Measurements from ENCODE around the gene AMACR.

AMACR gene

DNA sequence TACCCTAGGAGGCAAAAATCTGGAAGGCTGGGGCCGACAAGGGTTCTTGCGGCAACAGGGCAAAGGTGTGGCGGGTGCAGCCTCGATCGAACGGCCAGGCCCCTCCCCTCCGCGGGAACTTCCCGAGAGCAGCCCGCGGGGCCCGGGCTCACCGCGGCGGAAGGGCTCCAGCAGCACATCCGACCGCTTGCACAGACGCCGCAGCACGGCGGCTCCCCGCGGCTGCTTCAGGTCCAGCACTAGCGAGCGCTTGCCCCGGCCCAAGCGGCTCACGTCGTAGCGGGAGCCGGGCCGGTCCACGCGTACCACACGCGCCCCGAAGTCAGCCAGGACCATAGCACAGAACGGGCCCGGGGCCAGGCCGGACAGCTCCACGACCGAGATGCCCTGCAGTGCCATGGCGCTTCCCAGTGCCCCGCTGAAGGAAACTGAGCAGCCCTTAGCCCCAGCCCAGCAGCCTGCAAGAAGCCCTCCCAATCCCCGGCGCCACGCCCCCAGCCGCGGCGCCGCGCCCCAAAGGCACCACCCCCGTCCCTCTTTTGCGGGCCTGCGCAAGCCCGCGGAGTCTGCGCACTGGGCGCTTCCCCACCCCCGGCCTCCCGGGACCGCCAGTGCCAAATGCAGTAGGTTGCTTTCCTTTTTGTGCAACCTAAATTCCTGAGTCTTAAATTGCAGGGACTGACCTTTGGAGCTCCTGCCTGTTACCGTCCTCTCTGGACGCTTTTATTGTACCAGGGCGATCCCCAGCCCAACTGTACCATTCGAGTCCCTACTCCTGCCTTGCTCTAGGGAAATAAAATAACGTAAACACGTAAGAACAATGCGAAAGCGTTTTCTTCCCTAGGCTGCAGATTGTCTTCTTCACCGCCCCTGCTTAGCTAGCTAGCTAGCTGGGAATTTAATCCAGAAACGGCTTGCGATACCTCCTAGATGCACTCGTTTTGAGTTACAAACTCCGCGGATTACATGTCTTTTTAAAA is at the start of gene AMACR:
TSS of gene AMACR (minus strand) at position 430 of the 980 bp plus-strand sequence. CDS start at position 399, 31 bp downstream.
- FAIRE-seq (peak; percentile 86), DNase-seq (ENCODE audit: extremely low spot score, insufficient read length, low read depth) (peak; percentile 93)

DNA sequence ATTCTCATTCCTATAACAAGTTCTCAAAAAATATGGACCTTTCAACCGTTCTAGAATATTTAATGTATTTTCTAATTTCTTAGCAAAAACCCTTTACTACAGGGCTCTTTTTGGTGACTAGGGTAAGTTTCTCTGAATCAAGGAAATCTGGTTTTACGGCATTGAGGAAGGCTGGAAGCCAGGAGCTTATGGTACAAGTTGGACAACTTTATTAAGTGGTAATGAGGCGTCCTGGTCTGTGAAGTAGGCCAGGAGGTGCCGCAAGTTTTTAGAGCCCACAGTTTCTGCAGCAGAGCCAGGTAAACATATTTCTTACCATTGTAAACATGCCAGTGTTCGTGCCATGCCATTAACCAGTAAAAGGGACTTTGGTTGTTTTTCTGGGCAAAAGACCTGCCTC is 49.7 kb upstream of the AMACR start:
- no peak for DNase-seq (ENCODE audit: extremely low spot score, insufficient read length, low read depth)
- FAIRE-seq: no peak

DNA sequence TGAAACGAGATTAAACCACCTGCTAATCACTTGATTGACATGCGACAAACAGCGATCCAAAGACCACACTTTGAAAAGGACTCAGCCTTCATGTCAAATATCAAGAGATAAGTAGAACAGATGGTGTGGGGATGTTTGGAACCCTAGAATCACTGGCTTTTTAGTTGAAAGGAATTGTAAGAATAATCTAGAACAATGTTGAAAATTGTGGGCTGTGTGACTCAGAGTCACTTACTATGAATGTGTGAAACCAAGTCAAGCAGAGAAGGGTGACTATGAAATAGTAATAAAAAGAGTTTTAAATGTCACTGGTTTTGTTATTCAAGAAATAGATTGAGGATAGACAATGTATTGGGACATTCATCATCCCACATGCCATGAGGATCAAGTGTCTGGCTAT is 49.3 kb upstream of the AMACR start:
- FAIRE-seq (no peak), DNase-seq (ENCODE audit: extremely low spot score, insufficient read length, low read depth) (no peak)

DNA sequence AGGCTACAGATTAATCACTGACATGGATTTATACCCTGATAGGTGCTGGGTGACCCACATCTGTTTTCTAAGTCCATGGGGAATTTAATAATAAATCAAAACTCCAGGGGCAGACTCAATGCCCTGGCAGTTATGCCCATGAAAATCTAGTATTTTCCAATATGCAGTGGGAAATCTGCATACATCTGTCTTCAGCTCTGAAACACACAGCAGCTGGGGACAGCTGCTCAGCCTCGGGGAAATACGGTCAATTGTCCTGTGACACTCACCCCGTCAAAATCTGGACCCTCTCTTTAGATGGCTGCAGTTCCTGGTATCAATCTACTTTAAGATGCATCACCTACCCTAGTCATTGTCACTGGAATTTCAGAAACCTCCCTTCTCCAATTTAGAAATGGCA is 47.8 kb upstream of the AMACR start:
- DNase-seq (ENCODE audit: extremely low spot score, insufficient read length, low read depth): no peak
- FAIRE-seq: no peak

DNA sequence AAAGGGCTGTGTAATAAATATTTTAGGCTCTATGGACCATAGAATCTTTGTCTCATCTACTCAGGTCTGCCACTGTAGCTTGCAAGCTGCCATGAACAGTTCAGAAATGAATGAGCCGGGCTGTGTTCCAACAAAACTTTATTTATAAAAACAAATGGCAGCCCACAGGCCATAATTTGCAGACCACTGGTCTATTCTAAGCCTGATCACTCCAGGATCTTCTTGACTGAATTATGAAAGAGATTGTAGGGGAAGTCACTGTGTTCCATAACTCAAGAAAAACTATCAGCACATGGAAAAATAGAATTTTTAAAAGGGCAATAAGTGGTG is 46.5 kb upstream of the AMACR start:
- no peak for FAIRE-seq

DNA sequence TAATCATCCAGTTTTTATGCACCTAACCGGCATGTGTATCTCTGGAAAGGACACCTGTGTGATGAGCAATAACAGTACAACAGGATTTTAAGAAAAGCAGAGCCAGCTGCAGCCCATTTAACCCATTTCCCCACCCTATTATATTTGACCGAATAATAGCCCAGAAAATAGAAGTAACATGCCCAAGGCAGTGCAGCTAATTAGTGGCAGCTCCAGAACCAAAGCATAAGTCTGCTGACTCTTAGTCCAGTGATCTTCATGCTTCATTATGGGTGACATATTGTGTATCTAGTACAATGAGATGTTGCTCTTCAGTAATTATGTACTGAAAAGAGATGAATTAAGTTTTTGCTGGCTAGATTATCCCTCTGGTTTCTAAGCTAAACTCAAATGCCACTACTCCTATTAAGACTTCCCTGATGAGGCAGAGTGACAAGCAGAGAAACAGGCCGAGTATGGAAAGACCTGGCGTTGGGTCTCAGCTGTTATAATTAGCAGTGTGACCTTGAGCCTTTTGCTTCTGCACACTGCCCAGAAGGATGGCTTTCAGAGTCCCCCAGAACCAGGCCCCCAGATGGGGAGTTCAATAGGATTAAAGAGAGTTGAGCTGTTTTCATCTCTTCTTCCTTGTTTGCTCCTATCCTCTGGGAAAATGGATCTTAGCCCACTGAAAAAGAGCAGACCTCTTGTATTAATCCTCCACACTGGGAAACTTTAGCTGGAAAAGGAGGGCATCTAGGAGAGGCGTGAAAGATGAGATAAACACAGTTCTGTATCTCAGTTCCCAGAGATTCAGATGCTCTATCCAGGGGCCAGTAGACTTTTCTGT is 45.9 kb upstream of the AMACR start:
- no peak for FAIRE-seq
- no peak for DNase-seq (ENCODE audit: extremely low spot score, insufficient read length, low read depth)

More for the DNA sequence above, 46.5 kb upstream of the AMACR start:
- no peak for DNase-seq (ENCODE audit: extremely low spot score, insufficient read length, low read depth)

DNA sequence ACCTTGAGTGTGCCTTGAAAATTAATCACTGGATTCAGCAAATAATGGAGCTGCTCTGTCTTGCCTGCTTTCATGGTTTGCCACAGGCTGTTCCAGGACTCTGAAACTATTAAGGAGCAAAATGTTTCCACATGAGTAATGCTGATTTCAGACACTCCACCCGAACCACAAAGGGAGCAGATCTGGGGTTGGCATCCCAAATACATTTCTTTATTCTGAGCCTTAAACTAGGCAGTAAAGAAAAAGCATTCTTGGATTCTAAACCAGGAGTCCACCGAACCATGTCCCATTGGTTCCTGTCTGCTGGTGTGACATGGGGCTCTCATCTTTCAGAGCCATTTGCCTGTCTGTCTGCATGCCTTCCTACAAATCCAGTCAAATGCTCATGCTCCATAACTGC is 45.3 kb upstream of the AMACR start:
- FAIRE-seq: no peak
- DNase-seq (ENCODE audit: extremely low spot score, insufficient read length, low read depth): no peak

DNA sequence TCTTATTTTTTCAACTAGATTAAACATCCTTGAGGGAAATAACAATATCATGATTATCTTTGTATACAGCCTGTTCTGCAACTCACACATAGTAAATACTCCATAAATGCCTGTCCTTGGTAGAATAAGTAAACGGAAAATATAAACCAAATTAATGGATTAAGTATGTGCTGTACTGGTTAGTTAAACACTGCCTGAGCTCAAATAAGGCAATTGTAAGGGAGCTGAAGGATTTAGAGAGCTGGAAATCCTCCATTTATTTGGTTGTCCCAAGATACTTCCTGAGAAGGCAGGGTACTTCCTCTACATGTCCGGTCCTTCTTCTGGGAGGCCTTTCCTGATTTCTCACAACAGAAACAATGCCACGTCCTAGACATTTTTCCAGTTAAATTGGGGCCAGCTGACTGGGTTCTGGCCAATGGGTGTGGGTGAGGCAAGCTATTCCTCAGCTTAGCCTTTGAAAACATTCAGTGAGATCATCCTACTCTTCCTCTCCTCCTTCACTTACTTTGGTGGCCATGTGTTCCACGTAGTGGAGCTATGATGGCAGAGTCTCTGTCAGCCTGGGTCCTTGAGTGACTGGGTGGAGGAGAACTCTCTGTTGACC is 43.6 kb upstream of the AMACR start:
- no peak for DNase-seq (ENCODE audit: extremely low spot score, insufficient read length, low read depth)
- FAIRE-seq: no peak

DNA sequence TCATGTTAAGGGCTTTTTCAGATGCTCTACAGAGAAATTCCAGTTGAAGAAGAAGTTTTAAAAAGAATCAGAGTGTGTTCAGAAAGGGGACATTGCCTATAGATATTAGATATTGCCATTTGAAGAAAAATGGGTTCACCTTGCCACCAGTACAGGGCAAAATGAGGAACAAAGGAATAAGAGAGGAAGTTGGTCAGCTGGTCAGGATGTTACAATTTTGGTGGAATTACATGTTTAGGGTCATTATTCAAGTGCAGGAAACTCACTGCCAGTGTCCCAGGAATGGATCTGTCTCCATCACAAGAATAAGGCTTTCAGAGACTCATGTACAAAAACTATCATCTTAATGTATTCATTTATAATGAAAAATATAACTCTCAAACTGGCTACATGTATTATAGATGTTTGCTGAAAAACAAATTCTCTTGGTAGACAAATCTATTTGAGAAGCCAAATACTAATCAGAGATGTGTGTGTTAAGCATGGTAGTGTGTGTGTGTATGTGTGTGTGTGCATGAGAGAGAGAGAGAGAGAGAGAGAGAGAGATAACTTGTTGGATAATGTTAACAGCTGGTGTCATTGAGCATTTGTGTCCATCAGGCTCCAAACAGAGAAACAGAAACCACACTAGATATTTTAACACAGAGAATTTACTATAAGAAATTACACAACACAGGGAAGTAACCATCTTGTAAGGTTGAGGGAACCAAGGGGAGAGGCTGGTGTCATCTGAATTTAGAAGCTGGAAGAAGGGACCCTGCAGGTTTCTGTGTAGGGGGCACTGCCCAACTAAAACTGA is 40.1 kb upstream of the AMACR start:
- DNase-seq (ENCODE audit: extremely low spot score, insufficient read length, low read depth) (no peak), FAIRE-seq (no peak)

DNA sequence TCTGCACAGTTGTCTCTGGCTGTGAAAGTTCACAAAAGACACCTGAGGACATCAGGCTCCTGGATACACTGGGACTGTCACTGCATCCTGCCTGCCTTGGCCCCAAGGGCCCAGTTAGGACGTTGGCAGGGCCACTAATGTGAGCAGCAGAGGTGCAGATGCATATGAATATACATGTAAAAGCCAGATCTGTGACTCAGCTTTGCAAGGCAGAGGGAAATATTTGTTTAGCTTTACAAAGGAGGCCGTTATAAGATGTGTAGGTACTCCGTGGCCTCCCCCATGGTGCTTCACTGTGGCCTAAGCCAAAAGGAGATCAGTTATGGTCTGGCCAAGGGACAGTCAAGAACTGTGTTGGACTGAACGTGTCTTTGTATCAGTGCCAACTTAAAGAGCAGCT is 39.3 kb upstream of the AMACR start:
- FAIRE-seq (no peak), DNase-seq (ENCODE audit: extremely low spot score, insufficient read length, low read depth) (no peak)

DNA sequence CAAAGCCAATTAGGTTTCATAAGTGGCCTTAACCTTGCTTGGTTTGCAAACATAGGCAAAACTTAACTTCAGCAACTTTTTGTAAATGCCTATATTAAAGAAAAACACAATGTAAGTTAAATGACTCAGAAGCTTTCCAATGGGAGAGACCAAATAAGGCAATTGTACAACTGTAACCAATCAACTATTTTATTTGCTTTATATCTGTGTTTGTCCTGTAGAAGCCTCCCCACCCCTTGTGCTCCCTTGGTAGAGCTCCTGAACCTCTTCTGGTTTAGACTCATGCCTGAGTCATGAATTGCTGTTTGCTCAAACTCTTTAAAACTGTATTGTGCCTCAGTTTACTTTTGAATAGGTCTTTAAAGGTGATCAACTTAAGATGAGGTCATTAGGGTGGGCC is 38.1 kb upstream of the AMACR start:
- DNase-seq (ENCODE audit: extremely low spot score, insufficient read length, low read depth) (no peak), FAIRE-seq (no peak)

DNA sequence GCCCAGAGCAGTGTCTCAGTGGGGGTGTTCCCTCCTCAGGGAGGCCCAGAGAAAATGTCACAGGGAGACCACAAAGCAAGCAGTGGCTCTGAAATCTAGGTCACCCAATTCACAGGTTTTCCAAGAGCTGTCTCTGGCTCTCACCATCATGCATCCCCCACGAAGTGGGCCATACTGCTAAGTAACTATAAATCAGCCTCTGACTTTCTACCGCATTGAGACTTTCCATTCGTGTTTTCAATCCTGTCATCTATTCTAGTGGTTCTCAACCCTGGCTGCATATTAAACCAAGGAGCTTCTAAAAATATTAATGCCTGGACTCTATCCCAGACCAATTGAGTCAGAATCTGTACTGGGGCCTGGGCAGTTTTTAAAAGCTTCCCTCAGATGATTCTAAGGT is 37.2 kb upstream of the AMACR start:
- no peak for FAIRE-seq

DNA sequence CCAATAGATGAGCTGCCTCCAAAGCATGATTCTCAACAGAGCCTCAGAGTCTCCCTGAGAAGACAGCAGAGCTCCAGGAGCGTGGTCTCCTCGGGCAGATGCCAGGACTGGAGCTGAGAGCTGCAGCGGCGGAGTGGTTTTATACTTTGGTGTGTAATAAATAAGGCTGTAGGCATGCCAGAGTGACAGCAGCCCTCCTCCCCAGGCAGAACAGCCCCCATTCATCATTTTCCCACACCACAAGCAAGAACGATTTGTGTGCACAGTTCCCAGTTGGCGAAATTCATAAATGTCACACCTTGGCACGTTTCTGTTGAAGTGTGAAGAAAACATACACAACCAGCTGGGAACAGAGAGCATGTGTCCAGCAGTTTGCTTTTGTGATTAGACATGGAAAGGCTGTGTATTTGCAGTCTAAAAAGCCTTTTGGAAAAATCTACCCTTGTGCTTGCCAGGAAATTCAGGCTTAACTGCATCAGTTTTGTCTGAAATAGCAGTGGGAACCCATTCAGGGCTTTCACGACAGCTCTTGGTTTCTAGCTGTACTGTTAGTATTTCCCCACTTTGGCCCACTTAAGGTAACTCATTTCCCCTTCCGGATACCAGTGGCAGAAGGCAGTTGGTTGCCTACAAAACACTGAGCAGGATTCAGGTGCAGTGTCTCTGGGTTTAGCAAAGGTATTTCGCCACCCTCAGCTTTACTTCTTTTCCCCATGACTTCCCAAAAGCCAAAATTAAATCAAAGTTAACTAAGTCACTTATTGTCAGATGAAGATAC is 35.4 kb upstream of the AMACR start, which contains the start of gene C1QTNF3:
TSS of gene C1QTNF3 (minus strand) at position 115 of the 778 bp plus-strand sequence. CDS start at position 27, 88 bp downstream.
- DNase-seq (ENCODE audit: extremely low spot score, insufficient read length, low read depth) (no peak), FAIRE-seq (no peak)

More for the DNA sequence above, 37.2 kb upstream of the AMACR start:
- DNase-seq (ENCODE audit: extremely low spot score, insufficient read length, low read depth): no peak

DNA sequence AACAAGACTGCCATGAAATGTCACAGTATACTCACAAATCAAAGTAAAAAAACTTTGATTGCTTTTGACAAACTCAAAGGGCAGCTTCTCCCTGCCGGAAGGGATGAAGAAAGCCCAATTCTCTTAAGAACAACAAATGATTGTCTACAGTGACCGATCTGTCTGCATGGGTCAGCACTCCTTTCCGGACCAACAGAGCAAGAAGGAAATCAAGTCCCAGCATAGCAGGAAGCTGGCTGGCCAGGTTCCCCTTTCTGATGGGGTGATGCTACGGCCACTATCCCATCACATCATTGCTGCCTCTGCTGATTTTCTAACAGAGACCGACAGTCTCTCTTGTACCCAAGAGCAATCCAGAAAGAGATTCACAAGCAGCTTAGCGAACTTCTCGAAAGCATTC is 34.5 kb upstream of the AMACR start:
- peak; percentile 67 for FAIRE-seq
- no peak for DNase-seq (ENCODE audit: extremely low spot score, insufficient read length, low read depth)

DNA sequence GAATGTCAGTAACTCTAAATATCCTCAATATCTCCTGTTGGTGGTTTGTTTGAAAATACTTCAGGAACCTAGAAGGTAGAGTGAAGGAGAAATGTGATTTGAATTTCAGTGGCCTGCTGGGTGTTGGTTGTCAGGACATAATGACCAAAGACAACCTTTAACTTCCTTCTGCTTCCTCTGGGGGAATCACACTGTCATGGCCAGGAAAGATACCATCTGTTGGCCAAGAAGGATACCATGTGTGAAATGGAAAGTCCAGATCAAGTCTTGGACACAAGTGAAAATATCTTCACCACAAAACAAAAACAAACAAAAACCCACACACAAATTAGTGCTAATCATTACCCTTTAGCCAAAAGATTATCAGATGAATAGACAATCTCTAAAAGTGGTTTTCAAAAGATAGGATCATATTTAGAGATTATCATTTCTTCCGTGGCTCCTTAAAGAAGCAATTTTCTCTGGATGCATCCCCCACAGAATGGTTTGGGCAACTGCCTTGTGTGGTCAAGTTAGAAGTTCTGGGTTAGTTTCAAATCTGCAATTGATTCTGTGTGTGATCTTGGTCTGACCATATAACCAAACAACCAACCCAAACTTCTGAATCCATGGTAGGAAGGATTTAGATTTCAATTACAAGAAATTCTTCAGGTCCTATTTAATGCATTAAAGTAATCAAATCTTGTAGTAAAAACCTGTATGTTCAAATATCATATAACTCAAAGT is 33.6 kb upstream of the AMACR start:
- FAIRE-seq: peak; percentile 70
- DNase-seq (ENCODE audit: extremely low spot score, insufficient read length, low read depth): no peak

DNA sequence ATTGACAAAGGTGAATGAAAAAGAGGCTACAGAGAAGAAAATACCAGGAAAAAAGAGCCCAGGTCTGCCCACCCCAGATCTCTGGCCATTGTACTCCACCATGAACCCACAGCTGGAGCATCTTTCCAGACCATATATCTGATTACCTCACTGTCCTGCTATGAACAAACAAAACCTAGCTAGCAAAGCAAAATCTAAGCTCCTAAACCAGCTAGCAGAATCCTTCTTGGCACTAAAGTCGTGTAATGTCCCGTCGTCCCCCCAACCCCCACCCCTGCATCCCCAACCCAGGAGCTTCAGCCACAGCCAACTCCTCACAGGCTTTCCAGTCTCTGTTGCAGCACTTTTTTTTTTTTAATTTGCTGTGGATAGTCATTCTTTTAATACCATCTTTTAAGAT is 32.6 kb upstream of the AMACR start:
- FAIRE-seq: no peak
- no peak for DNase-seq (ENCODE audit: extremely low spot score, insufficient read length, low read depth)

DNA sequence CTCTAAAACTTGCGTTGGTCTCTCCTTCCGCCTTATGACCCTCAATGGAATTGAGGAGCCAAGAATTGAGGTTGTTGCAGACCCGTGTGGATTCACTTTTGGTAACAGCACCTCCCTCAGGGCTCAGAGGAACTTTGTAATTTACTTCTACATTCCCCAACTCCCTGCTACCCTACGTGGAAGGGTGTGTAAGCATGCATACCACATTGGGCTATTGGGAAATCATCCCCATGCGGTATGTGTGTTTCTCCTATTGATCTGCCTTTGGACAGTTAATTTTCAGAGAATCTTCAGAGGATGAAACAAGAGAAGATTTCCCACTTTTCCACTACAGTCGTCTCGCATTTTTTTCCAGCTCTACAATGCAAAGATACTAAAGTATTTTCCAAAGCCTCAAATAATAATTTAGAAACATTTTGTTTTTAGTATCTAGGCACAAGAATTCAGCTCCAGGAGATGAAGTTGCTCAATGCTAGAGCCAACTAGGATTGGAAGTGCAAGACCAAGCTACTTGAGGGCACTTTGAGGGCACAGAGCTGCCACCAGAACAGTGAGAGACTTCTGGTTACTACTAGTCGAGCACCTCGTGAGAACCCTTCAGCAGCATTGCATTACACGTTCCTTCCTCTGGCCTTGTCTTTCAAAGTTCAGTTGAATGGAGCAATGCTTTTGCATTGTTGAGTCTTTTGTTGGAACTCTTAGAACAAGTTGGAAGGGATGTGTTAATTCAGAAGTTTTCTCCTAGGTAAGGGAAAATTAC is 31.7 kb upstream of the AMACR start:
- FAIRE-seq (no peak), DNase-seq (ENCODE audit: extremely low spot score, insufficient read length, low read depth) (no peak)

DNA sequence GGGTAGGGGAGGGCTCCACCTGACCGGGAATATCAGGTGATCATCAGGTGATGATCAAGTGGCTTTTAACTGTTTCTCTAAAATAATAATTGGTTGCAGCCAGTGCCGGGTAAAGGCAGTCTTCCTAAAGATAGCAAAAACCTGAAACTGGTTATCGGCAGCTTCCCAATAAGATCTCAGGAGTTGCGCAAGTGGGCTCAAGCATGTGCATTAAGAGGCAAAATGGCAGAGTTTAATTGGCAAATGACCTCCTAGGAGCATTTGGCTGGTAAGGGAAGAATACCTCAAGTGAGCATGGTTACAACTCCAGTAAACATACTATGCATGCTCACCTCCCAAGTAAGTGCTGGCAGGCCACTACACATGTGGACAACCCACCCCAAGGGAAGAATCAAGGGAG is 31.0 kb upstream of the AMACR start:
- FAIRE-seq (no peak), DNase-seq (ENCODE audit: extremely low spot score, insufficient read length, low read depth) (no peak)
